Measurements from ENCODE around the gene OR51B5.

The OR51B5 gene, protein sequence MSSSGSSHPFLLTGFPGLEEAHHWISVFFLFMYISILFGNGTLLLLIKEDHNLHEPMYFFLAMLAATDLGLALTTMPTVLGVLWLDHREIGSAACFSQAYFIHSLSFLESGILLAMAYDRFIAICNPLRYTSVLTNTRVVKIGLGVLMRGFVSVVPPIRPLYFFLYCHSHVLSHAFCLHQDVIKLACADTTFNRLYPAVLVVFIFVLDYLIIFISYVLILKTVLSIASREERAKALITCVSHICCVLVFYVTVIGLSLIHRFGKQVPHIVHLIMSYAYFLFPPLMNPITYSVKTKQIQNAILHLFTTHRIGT

DNA sequence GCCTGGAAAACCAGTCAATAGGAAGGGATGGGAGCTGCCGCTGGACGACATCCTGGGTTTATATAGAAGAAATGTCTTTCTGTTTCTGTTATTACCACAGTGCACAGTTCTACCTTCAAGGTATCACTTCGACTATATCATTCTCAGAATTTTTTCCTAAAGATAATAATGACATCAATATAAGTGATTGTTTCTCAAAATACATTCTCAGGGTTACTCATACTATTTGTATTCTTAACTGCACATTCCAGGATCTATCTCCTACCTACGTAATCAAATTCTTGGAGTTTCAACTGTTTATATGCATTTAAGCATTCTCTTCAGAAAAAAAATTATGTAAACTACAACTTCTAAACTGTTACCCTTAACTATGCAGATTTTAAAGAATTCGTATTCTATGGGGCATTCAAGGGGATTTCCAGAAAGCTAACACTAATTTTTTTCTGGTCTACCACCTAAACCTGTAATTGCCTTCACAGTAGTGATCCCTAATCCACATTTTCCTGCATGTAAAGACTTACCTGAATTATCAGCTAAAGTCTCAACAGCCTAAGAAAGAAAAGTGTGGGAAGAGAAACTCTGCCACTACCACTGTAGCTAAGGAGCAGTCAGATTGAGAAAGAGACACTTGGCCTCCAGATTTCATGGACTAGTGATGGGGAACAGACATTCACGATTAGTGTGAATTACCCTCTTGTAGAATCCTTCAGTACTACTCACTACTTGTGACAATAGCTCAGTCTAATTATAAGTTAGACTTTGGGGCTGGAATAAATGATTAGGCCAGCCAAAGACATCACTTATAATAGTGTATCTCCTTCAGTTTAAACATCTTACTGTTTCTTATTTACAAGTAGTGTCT, at the start of gene OR51B5:
Gene OR51B5, minus strand, starts transcription at position 51 of the 862 bp plus-strand sequence. Its CDS starts 0 bp downstream, at position 51.
- ChIA-PET POLR2A (no interaction called here), CTCF (no interaction called here)
- no peak for TF ChIP-seq FOXK2 (IDR thresholded peaks at IDR 0.05)
- no peak for TF ChIP-seq SUZ12 (IDR thresholded peaks at IDR 0.05)
- TF ChIP-seq HDGF (IDR thresholded peaks at IDR 0.05; ENCODE audit: borderline replicate concordance): no peak
- TF ChIP-seq SP1 (IDR thresholded peaks at IDR 0.05): no peak
- TF ChIP-seq L3MBTL2 (conservative IDR thresholded peaks at IDR 0.05): no peak
- no peak for TF ChIP-seq ELF4 (IDR thresholded peaks at IDR 0.05)
- TF ChIP-seq FOXA1 (IDR thresholded peaks at IDR 0.05): no peak
- TF ChIP-seq CTBP1 (IDR thresholded peaks at IDR 0.05; ENCODE audit: borderline replicate concordance): no peak
- no peak for TF ChIP-seq FOXM1 (IDR thresholded peaks at IDR 0.05; ENCODE audit: borderline replicate concordance)
- no peak for TF ChIP-seq NFRKB (IDR thresholded peaks at IDR 0.05)
- TF ChIP-seq BHLHE40 (IDR thresholded peaks at IDR 0.05; ENCODE audit: borderline replicate concordance): no peak
- no peak for TF ChIP-seq ARNT (IDR thresholded peaks at IDR 0.05)
- TF ChIP-seq, protein P1, sequence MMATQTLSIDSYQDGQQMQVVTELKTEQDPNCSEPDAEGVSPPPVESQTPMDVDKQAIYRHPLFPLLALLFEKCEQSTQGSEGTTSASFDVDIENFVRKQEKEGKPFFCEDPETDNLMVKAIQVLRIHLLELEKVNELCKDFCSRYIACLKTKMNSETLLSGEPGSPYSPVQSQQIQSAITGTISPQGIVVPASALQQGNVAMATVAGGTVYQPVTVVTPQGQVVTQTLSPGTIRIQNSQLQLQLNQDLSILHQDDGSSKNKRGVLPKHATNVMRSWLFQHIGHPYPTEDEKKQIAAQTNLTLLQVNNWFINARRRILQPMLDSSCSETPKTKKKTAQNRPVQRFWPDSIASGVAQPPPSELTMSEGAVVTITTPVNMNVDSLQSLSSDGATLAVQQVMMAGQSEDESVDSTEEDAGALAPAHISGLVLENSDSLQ (IDR thresholded peaks at IDR 0.05): no peak
- TF ChIP-seq LEF1 (IDR thresholded peaks at IDR 0.05; ENCODE audit: borderline replicate concordance): no peak
- TF ChIP-seq TARDBP (IDR thresholded peaks at IDR 0.05): no peak
- TF ChIP-seq ZNF384 (IDR thresholded peaks at IDR 0.05): no peak
- DNase-seq (ENCODE audit: extremely low spot score): no peak

DNA sequence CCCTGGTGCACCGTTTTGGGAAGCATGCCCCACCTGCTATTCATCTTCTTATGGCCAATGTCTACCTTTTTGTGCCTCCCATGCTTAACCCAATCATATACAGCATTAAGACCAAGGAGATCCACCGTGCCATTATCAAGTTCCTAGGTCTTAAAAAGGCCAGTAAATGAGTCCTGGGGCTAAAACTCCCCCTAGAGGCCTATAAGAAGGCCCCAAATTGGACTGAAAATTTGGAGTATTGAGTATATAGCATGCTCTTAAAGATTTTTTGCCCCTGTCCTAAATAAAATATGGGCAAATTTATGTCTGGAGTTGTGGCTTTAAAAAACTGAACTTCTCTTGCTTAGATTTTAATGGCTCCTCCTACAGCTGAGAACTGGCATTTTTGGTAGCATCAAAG, 46.9 kb upstream of the OR51B5 start:
- ChIA-PET POLR2A (no interaction called here), CTCF (no interaction called here)
- TF ChIP-seq FOXM1 (IDR thresholded peaks at IDR 0.05; ENCODE audit: borderline replicate concordance) (no peak), FOXA1 (IDR thresholded peaks at IDR 0.05) (no peak), FOXK2 (IDR thresholded peaks at IDR 0.05) (no peak), ARNT (IDR thresholded peaks at IDR 0.05) (no peak), HDGF (IDR thresholded peaks at IDR 0.05; ENCODE audit: borderline replicate concordance) (no peak), BHLHE40 (IDR thresholded peaks at IDR 0.05; ENCODE audit: borderline replicate concordance) (no peak), TARDBP (IDR thresholded peaks at IDR 0.05) (no peak)
- TF ChIP-seq, protein P1 (IDR thresholded peaks at IDR 0.05): no peak
- no peak for DNase-seq (ENCODE audit: extremely low spot score)

DNA sequence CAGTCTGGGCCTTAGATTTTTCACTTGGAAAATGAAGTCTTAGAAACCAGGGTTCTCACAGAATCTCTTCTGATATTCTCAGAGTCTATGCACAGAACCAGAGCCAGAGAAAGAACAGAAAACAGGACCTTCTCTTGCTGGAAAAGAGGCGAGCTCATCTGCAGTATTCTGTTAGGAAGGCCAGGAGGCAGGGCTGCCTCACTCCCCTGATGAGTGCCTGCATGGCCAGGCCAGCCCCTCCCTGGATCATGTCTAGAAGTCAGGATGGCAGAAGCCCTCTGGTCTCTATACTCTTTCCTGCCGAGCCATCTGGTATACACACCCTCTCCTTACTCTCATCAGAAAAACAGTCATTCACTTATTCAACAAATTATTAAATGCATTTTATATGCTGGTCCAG, 41.0 kb upstream of the OR51B5 start:
- TF ChIP-seq FOXK2 (IDR thresholded peaks at IDR 0.05) (no peak), CTBP1 (IDR thresholded peaks at IDR 0.05; ENCODE audit: borderline replicate concordance) (no peak), FOXM1 (IDR thresholded peaks at IDR 0.05; ENCODE audit: borderline replicate concordance) (no peak), SUZ12 (IDR thresholded peaks at IDR 0.05) (no peak), TARDBP (IDR thresholded peaks at IDR 0.05) (no peak), SP1 (IDR thresholded peaks at IDR 0.05) (no peak), NFRKB (IDR thresholded peaks at IDR 0.05) (no peak), FOXA1 (IDR thresholded peaks at IDR 0.05) (no peak), HDGF (IDR thresholded peaks at IDR 0.05; ENCODE audit: borderline replicate concordance) (no peak), LEF1 (IDR thresholded peaks at IDR 0.05; ENCODE audit: borderline replicate concordance) (no peak), L3MBTL2 (conservative IDR thresholded peaks at IDR 0.05) (no peak), BHLHE40 (IDR thresholded peaks at IDR 0.05; ENCODE audit: borderline replicate concordance) (no peak), ZNF384 (IDR thresholded peaks at IDR 0.05) (no peak), ARNT (IDR thresholded peaks at IDR 0.05) (no peak), ELF4 (IDR thresholded peaks at IDR 0.05) (no peak)
- TF ChIP-seq, protein P1 (IDR thresholded peaks at IDR 0.05): no peak
- DNase-seq (ENCODE audit: extremely low spot score): no peak
- CTCF ChIA-PET: no interaction called here
- POLR2A ChIA-PET: no interaction called here

DNA sequence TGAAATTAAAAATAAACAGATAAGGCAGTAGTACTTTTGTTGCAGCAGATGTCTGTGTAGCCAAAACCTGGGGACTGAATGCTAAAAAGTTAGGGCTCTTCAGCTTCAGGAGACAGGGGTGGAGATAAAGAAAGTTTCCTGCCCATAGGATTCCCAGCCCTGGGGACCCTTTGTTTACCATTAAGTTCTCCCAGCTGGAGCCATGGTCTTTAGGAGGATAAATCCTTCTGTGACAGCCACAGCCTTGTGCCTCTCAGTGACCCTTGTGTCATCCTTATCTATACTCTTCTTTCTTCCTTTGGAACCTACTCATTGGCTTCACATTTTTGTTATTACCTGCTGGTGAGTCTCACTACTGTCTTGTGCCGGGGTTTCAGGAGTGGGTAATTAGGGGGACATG, 40.3 kb upstream of the OR51B5 start, which contains the start of gene OR51M1:
Gene OR51M1, plus strand, starts transcription at position 237 of the 400 bp plus-strand sequence. CDS start 5,587 bp downstream, outside the sequence.
- POLR2A ChIA-PET: no interaction called here
- no peak for TF ChIP-seq ELF4 (IDR thresholded peaks at IDR 0.05)
- TF ChIP-seq ZNF384 (IDR thresholded peaks at IDR 0.05): no peak
- TF ChIP-seq FOXA1 (IDR thresholded peaks at IDR 0.05): no peak
- TF ChIP-seq HDGF (IDR thresholded peaks at IDR 0.05; ENCODE audit: borderline replicate concordance): no peak
- TF ChIP-seq, protein P1 (IDR thresholded peaks at IDR 0.05): no peak
- TF ChIP-seq SP1 (IDR thresholded peaks at IDR 0.05): no peak
- TF ChIP-seq L3MBTL2 (conservative IDR thresholded peaks at IDR 0.05): no peak
- no peak for TF ChIP-seq CTBP1 (IDR thresholded peaks at IDR 0.05; ENCODE audit: borderline replicate concordance)
- no peak for TF ChIP-seq LEF1 (IDR thresholded peaks at IDR 0.05; ENCODE audit: borderline replicate concordance)
- TF ChIP-seq BHLHE40 (IDR thresholded peaks at IDR 0.05; ENCODE audit: borderline replicate concordance): no peak
- no peak for TF ChIP-seq ARNT (IDR thresholded peaks at IDR 0.05)
- no peak for TF ChIP-seq TARDBP (IDR thresholded peaks at IDR 0.05)
- no peak for TF ChIP-seq FOXK2 (IDR thresholded peaks at IDR 0.05)
- TF ChIP-seq SUZ12 (IDR thresholded peaks at IDR 0.05): no peak
- TF ChIP-seq NFRKB (IDR thresholded peaks at IDR 0.05): no peak
- TF ChIP-seq FOXM1 (IDR thresholded peaks at IDR 0.05; ENCODE audit: borderline replicate concordance): no peak

More for the DNA sequence above, 40.3 kb upstream of the OR51B5 start, which contains the start of gene OR51M1:
- no peak for DNase-seq (ENCODE audit: extremely low spot score)
- CTCF ChIA-PET: interaction anchor here (0.7 kb wide), 1 partner anchor 456 kb away, joined by 4 read pairs; no protein-coding TSS in a partner anchor

Data from HEK293T (cell line).